BLaER1 treated with 17β-estradiol and CSF1 and Interleukin-3, amounts not matched to agents 10 nM and 100 nM (cell line): ENCODE results near the gene APBB2.
A peak's percentile ranks its signal among the peaks of the same experiment; 100 is the strongest.
"Not testable (repeated sequence)": the region's sequence is repeated elsewhere in the genome, so short reads cannot be mapped to it uniquely, and the experiment has no call there.

Experiments used
- H3K27ac ChIP-seq, 11 experiments: shearing (Covaris generic); formaldehyde crosslinking; 2 replicates each; pipeline ENCODE4 v1.8.1; 2022
- H3K27me3 ChIP-seq, 11 experiments: shearing (Covaris generic); formaldehyde crosslinking; 2 replicates each; pipeline ENCODE4 v1.8.1; 2022
- H3K36me3 ChIP-seq, 11 experiments: shearing (Covaris generic); formaldehyde crosslinking; 2 replicates each; pipeline ENCODE4 v1.8.1; 2022
- H3K4me1 ChIP-seq, 10 experiments: shearing (Covaris generic); formaldehyde crosslinking; 2 replicates each; pipeline ENCODE4 v1.8.1; 2022
- H3K4me2 ChIP-seq, 11 experiments: shearing (Covaris generic); formaldehyde crosslinking; 2 replicates each; pipeline ENCODE4 v1.8.1; 2022
- H3K4me3 ChIP-seq, 10 experiments: shearing (Covaris generic); formaldehyde crosslinking; 2 replicates each; pipeline ENCODE4 v1.8.1; 2022
- H3K9ac ChIP-seq, 11 experiments: shearing (Covaris generic); formaldehyde crosslinking; 2 replicates each; pipeline ENCODE4 v1.8.1; 2022
- H3K9me3 ChIP-seq, 11 experiments: shearing (Covaris generic); formaldehyde crosslinking; replicated peaks in 1 of 11; 2 replicates each; pipeline ENCODE4 v1.8.1; 2022
- H4K20me1 ChIP-seq, 11 experiments: shearing (Covaris generic); formaldehyde crosslinking; 2 replicates each; pipeline ENCODE4 v1.8.1; 2022
- Cebpa-rat ChIP-seq, 11 experiments: shearing (Covaris generic); IDR thresholded peaks; 2 replicates each; pipeline ENCODE4 v1.8.1; 2022

The APBB2 gene

GRCh38 chr4:40826821-40827220 is 387.5 kb downstream of the APBB2 start:
- no peak overlapping the region for H3K9ac ChIP-seq
- peaks cover 25 to 44% (median 41%) of the 10 kb centered on the region in 11 experiments for H3K9me3 ChIP-seq
- peaks cover 0 to 26% (median 0%) of the 10 kb centered on the region in 11 experiments; a peak in 2 of 22 replicates for H4K20me1 ChIP-seq
- no peak overlapping the region for H3K27ac ChIP-seq
- TF ChIP-seq Cebpa-rat (IDR thresholded peaks at IDR 0.05), result no peak
- peaks cover 4 to 41% (median 28%) of the 10 kb centered on the region in 10 experiments; a peak in 17 of 20 replicates for H3K4me1 ChIP-seq
- no peaks in the 10 kb centered on the region for H3K27me3 ChIP-seq
- peak overlapping the region in 3 of 11 experiments; percentile 4 to 40 (median 20); a peak in 4 of 22 replicates for H3K4me2 ChIP-seq
- H3K36me3 ChIP-seq, result peaks cover 69 to 100% (median 98%) of the 10 kb centered on the region in 11 experiments
- H3K4me3 ChIP-seq, result no peak overlapping the region

GRCh38 chr4:40825014-40825838 is 389.1 kb downstream of the APBB2 start:
- peak overlapping the region in 8 of 11 experiments; percentile 15 to 50 (median 31); a peak in 14 of 22 replicates for H3K4me2 ChIP-seq
- peaks cover 4 to 41% (median 28%) of the 10 kb centered on the region in 10 experiments; a peak in 17 of 20 replicates for H3K4me1 ChIP-seq
- H3K4me3 ChIP-seq, result no peak overlapping the region
- no peak overlapping the region; a peak in 2 of 22 replicates for H3K27ac ChIP-seq
- H3K36me3 ChIP-seq, result peaks cover 70 to 100% (median 100%) of the 10 kb centered on the region in 11 experiments
- TF ChIP-seq Cebpa-rat (IDR thresholded peaks at IDR 0.05), result no peak
- H3K27me3 ChIP-seq, result no peaks in the 10 kb centered on the region
- 0 out of 22 replicates have a peak overlapping the region, but pooled peaks of 1 of the 11 experiments have one; percentile 11 for H3K9ac ChIP-seq
- peaks cover 0 to 17% (median 0%) of the 10 kb centered on the region in 11 experiments; a peak in 2 of 22 replicates for H4K20me1 ChIP-seq
- peaks cover 25 to 35% (median 33%) of the 10 kb centered on the region in 11 experiments for H3K9me3 ChIP-seq

- Histone ChIP-seq H3K27ac (no peak overlapping the region), H3K4me3 (no peak overlapping the region), H3K4me1 (peaks cover 0 to 38% (median 28%) of the 10 kb centered on the region in 10 experiments; a peak in 15 of 20 replicates), H3K27me3 (no peaks in the 10 kb centered on the region), H3K4me2 (no peak overlapping the region), H4K20me1 (peaks cover 0 to 17% (median 0%) of the 10 kb centered on the region in 11 experiments; a peak in 2 of 22 replicates), H3K9ac (no peak overlapping the region), H3K9me3 (peaks cover 4 to 9% (median 7%) of the 10 kb centered on the region in 11 experiments), H3K36me3 (peaks cover 52 to 100% (median 99%) of the 10 kb centered on the region in 11 experiments)
- no peak for TF ChIP-seq Cebpa-rat (IDR thresholded peaks at IDR 0.05)
Measured at GRCh38 chr4:40822420-40823166, 391.7 kb downstream of the APBB2 start.

GRCh38 chr4:40820101-40820500 is 394.2 kb downstream of the APBB2 start:
- no peak for TF ChIP-seq Cebpa-rat (IDR thresholded peaks at IDR 0.05)
- Histone ChIP-seq H3K4me3 (no peak overlapping the region), H4K20me1 (peaks cover 0 to 9% (median 0%) of the 10 kb centered on the region in 11 experiments; a peak in 1 of 22 replicates), H3K36me3 (peaks cover 49 to 100% (median 100%) of the 10 kb centered on the region in 11 experiments), H3K27me3 (no peaks in the 10 kb centered on the region), H3K9ac (no peak overlapping the region), H3K27ac (no peak overlapping the region), H3K9me3 (no peaks in the 10 kb centered on the region), H3K4me1 (peaks cover 0 to 13% (median 10%) of the 10 kb centered on the region in 10 experiments; a peak in 15 of 20 replicates), H3K4me2 (no peak overlapping the region)

- H3K4me1 ChIP-seq, H3K4me3 ChIP-seq, H3K4me2 ChIP-seq, H3K27ac ChIP-seq, H4K20me1 ChIP-seq, H3K9ac ChIP-seq, H3K27me3 ChIP-seq, H3K9me3 ChIP-seq: not testable (repeated sequence)
- peaks cover 41 to 100% (median 95%) of the 10 kb centered on the region in 11 experiments for H3K36me3 ChIP-seq
Measured at GRCh38 chr4:40817157-40817556, 397.2 kb downstream of the APBB2 start.

- Histone ChIP-seq H3K9ac (no peak overlapping the region; a peak in 1 of 22 replicates), H3K4me1 (peaks cover 0 to 21% (median 0%) of the 10 kb centered on the region in 10 experiments; a peak in 7 of 20 replicates), H4K20me1 (no peaks in the 10 kb centered on the region), H3K4me3 (no peak overlapping the region), H3K9me3 (no peaks in the 10 kb centered on the region), H3K36me3 (peaks cover 30 to 78% (median 58%) of the 10 kb centered on the region in 11 experiments), H3K27ac (peak overlapping the region in 6 of 11 experiments; percentile 4 to 68 (median 54); a peak in 9 of 22 replicates), H3K27me3 (no peaks in the 10 kb centered on the region), H3K4me2 (peak overlapping the region in 4 of 11 experiments; percentile 1 to 53 (median 36); a peak in 6 of 22 replicates)
- no peak for TF ChIP-seq Cebpa-rat (IDR thresholded peaks at IDR 0.05)
Measured at GRCh38 chr4:40812856-40813255, 401.5 kb downstream of the APBB2 start.

- Histone ChIP-seq H3K4me3 (no peak overlapping the region), H3K9me3 (no peaks in the 10 kb centered on the region), H3K9ac (peak overlapping the region in 1 of 11 experiments; percentile 39; a peak in 2 of 22 replicates), H3K4me2 (peak overlapping the region in 4 of 11 experiments; percentile 1 to 53 (median 36); a peak in 7 of 22 replicates), H3K27me3 (no peaks in the 10 kb centered on the region), H3K27ac (peak overlapping the region in 8 of 11 experiments; percentile 4 to 68 (median 38); a peak in 12 of 22 replicates), H3K36me3 (peaks cover 30 to 74% (median 53%) of the 10 kb centered on the region in 11 experiments), H3K4me1 (peaks cover 0 to 21% (median 0%) of the 10 kb centered on the region in 10 experiments; a peak in 7 of 20 replicates), H4K20me1 (no peaks in the 10 kb centered on the region)
- TF ChIP-seq Cebpa-rat (IDR thresholded peaks at IDR 0.05), result no peak
Measured at GRCh38 chr4:40812386-40812785, 402.0 kb downstream of the APBB2 start.

GRCh38 chr4:40811956-40812355 is 402.4 kb downstream of the APBB2 start:
- peak overlapping the region in 8 of 11 experiments; percentile 4 to 68 (median 38); a peak in 11 of 22 replicates for H3K27ac ChIP-seq
- H3K4me1 ChIP-seq, result peaks cover 0 to 25% (median 0%) of the 10 kb centered on the region in 10 experiments; a peak in 7 of 20 replicates
- peaks cover 30 to 69% (median 49%) of the 10 kb centered on the region in 11 experiments for H3K36me3 ChIP-seq
- H3K27me3 ChIP-seq, result no peaks in the 10 kb centered on the region
- no peak overlapping the region for H3K4me3 ChIP-seq
- no peaks in the 10 kb centered on the region for H4K20me1 ChIP-seq
- peak overlapping the region in 2 of 11 experiments; percentile 5 to 39; a peak in 1 of 22 replicates for H3K9ac ChIP-seq
- H3K4me2 ChIP-seq, result peak overlapping the region in 4 of 11 experiments; percentile 1 to 53 (median 26); a peak in 6 of 22 replicates
- no peaks in the 10 kb centered on the region for H3K9me3 ChIP-seq
- TF ChIP-seq Cebpa-rat (IDR thresholded peaks at IDR 0.05), result no peak
